ENCODE data around the gene CAMK4. TPM values are rescaled to one million over a fixed set of nuclear protein-coding genes. Genes with fewer than 3 reads are reported as not detected.

Gene CAMK4
- total and polyA plus RNA-seq, 4 donors, result 0.27 to 1.4 (median 1.2) TPM

DNA sequence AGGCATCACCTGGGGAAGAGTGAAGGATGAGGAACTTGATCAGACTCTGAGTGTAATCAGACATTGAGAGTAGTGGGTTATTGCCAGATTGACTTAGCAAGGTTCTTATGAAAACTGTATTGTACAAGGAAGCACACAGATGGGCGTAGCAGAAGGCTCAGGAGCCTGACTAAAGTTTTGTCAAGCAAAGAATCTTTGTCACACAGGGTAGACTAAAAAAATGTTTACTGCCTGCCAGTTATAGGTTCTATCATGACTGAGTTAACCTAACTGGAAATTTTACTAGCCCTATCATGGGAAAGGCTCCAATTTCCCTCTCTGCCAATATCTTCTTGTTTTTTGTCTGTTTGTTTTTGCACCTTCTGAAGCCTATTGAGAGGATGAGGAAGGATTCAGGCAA, 19.1 kb downstream of the CAMK4 start:
- Histone ChIP-seq H3K36me3 (ENCODE audit: control insufficient read depth in 4 of 4, insufficient read depth in 3 of 4, low read depth in 1 of 4, low read length in 3 of 4) (no peaks in the 10 kb centered on the region), H3K4me3 (ENCODE audit: low read depth in 1 of 3, low read length in 3 of 3) (no peak overlapping the region), H3K27ac (ENCODE audit: low read depth in 1 of 2, low read length in 2 of 2) (no peak overlapping the region), H3K9me3 (ENCODE audit: control insufficient read depth in 4 of 4, low read length in 3 of 4) (no peaks in the 10 kb centered on the region), H3K4me1 (ENCODE audit: control insufficient read depth in 4 of 4, insufficient read depth in 4 of 4, low read length in 3 of 4) (no peaks in the 10 kb centered on the region), H3K27me3 (ENCODE audit: control insufficient read depth in 4 of 4, insufficient read depth in 4 of 4, low read length in 3 of 4) (peaks cover 0 to 3% (median 0%) of the 10 kb centered on the region in 4 donors), H3K9ac (ENCODE audit: low read depth in 1 of 2, low read length in 2 of 2) (no peak overlapping the region)
- no peak for DNase-seq (ENCODE audit: low spot score)
- 65% methylated on average over 1 of the region's 1 CpG for WGBS
- no peak for TF ChIP-seq RXRA (IDR thresholded peaks at IDR 0.05)
- TF ChIP-seq SP1 (IDR thresholded peaks at IDR 0.05), result no peak
- no peak for TF ChIP-seq HNF4G (IDR thresholded peaks at IDR 0.05)
- TF ChIP-seq, protein P1, sequence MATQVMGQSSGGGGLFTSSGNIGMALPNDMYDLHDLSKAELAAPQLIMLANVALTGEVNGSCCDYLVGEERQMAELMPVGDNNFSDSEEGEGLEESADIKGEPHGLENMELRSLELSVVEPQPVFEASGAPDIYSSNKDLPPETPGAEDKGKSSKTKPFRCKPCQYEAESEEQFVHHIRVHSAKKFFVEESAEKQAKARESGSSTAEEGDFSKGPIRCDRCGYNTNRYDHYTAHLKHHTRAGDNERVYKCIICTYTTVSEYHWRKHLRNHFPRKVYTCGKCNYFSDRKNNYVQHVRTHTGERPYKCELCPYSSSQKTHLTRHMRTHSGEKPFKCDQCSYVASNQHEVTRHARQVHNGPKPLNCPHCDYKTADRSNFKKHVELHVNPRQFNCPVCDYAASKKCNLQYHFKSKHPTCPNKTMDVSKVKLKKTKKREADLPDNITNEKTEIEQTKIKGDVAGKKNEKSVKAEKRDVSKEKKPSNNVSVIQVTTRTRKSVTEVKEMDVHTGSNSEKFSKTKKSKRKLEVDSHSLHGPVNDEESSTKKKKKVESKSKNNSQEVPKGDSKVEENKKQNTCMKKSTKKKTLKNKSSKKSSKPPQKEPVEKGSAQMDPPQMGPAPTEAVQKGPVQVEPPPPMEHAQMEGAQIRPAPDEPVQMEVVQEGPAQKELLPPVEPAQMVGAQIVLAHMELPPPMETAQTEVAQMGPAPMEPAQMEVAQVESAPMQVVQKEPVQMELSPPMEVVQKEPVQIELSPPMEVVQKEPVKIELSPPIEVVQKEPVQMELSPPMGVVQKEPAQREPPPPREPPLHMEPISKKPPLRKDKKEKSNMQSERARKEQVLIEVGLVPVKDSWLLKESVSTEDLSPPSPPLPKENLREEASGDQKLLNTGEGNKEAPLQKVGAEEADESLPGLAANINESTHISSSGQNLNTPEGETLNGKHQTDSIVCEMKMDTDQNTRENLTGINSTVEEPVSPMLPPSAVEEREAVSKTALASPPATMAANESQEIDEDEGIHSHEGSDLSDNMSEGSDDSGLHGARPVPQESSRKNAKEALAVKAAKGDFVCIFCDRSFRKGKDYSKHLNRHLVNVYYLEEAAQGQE (IDR thresholded peaks at IDR 0.05), result no peak
- no peak for TF ChIP-seq YY1 (IDR thresholded peaks at IDR 0.05)
- no peak for TF ChIP-seq TAF1 (conservative IDR thresholded peaks at IDR 0.05)
- TF ChIP-seq CTCF (IDR thresholded peaks at IDR 0.05; ENCODE audit: low read depth, low read length, missing input control), result no peak
- no peak for TF ChIP-seq JUND (IDR thresholded peaks at IDR 0.05)
- no peak for TF ChIP-seq RAD21 (IDR thresholded peaks at IDR 0.05)
- no peak for TF ChIP-seq GABPA (IDR thresholded peaks at IDR 0.05 in 1 of 2, conservative IDR thresholded peaks at IDR 0.05 in 1 of 2)
- TF ChIP-seq NR2F2 (IDR thresholded peaks at IDR 0.05), result no peak
- TF ChIP-seq HNF4A (conservative IDR thresholded peaks at IDR 0.05), result no peak
- TF ChIP-seq FOXA1 (IDR thresholded peaks at IDR 0.05), result no peak
- TF ChIP-seq, protein P2, sequence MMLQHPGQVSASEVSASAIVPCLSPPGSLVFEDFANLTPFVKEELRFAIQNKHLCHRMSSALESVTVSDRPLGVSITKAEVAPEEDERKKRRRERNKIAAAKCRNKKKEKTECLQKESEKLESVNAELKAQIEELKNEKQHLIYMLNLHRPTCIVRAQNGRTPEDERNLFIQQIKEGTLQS (IDR thresholded peaks at IDR 0.05), result no peak
- TF ChIP-seq, protein P3, sequence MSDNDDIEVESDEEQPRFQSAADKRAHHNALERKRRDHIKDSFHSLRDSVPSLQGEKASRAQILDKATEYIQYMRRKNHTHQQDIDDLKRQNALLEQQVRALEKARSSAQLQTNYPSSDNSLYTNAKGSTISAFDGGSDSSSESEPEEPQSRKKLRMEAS (IDR thresholded peaks at IDR 0.05), result no peak
- no peak for TF ChIP-seq ZBTB33 (IDR thresholded peaks at IDR 0.05)
- TF ChIP-seq FOXA2 (IDR thresholded peaks at IDR 0.05), result no peak
- TF ChIP-seq EGR1 (IDR thresholded peaks at IDR 0.05; ENCODE audit: low read depth in 2 of 2), result no peak
